CD4-positive, alpha-beta T cell treated with Interleukin-15 for 1 hour (primary cell): ENCODE results near the gene STAP1.
"Not testable (repeated sequence)": the region's sequence is repeated elsewhere in the genome, so short reads cannot be mapped to it uniquely, and the experiment has no call there.

Experiments used
- DNase-seq: peaks from one replicate; pipeline ENCODE4 v3.0.0-alpha.2; 2020

The STAP1 gene

DNA sequence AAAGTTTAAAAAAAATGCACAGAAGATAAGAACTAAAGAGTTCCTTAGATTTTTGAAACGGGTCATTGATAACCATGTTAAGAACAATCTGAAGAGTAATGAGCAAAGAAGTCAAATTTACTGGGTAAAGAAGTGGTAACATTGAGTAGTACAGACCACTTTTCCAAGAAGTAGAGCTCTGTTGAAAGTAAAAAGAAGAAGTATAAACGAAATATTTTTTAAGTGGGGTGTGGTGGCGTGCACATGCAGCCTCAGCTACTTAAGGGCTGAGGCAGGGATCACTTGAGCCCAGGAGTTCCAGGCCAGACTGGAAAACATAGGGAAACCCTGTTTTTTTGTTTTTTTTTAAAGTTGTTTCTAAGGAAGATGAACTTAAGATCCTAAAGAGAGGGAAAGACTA is 74.0 kb downstream of the STAP1 start:
- no peak for DNase-seq

DNA sequence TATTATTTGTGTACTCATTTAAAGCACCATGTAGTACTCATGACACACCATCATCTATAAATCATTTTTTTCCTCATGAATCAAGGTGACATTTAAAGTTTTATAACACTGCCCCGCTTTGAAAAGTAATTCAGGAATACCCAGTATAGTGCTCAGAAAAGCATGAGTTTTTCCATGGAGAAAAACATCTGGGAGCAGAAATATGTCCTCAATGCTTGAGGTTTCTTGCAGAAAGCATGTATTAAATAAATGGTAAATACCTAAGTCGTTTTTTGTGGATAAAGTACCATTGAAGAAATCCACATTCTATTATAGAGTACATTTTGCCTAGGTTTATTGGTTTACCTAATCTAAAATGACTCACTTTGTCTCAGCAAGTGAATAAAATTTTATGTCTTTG is 76.2 kb downstream of the STAP1 start:
- no peak for DNase-seq

DNA sequence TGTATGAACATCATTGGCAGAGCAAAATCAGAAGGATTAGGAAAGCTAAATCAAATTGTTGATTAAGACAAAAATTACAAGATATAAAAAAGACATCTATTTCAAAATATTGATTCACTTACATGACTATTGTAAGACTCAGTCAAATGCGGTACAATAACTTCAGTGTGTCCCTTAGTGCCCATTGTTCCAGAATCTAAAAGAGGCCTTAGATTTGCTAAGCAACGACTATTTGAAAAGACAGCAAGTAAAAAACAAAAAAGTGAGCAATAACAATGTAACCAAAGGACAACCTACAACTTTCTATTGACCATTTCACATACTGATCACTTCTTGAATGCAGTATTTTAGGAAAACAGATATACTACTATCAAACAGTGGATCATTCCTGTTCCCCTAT is 76.8 kb downstream of the STAP1 start:
- DNase-seq: no peak

- DNase-seq: not testable (repeated sequence)
These were observed 78.5 kb downstream of the STAP1 start for GRCh38 chr4:67636978-67637377.

DNA sequence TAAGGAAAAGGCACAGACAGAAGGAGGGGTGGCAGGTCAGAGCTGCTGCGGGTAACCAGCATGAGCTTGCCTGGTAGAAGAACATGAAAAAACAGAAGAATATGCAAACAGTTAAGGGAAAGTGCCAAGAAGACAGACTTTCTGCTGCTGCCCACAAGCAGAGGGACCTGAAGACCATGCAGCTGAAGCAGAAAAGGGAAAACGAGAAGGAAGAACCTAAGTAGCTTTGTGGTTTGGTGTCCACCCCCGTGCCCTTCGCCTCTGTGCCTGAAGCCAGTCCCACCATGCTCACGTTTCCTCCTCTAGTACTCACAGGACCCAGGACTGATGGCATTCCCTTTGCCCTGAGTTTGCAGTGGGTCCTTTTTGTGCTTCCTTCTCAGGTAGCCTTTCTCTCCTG is 79.6 kb downstream of the STAP1 start:
- no peak for DNase-seq

DNA sequence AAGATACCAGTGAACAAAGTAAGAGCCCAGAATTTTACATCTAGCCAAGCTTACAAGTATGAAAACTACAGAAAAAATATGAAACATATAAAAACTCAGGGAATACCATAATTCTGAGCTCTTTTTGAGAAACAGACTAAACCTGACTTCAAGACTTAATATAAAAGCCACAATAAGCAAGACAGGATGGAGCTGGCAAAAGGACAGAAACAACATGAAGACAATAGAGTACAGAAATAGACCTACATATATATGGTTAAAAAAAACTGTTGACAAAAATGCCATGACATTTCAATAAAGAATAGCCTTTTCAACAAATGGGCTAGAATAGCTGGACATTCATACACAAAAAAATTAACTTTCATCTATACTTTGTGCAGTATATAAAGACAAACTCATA is 93.0 kb downstream of the STAP1 start:
- no peak for DNase-seq
